NCI-H524 treated with DMSO at 0.1 percent for 48 hours (cell line): ENCODE measurements around the gene CFAP91.
"Not testable (repeated sequence)": the region's sequence is repeated elsewhere in the genome, so short reads cannot be mapped to it uniquely, and the experiment has no call there.

ENCODE experiments used
- DNase-seq: peaks from one replicate; lab custom pipeline; 2025; lab: John Stamatoyannopoulos, UW

Gene CFAP91

DNA sequence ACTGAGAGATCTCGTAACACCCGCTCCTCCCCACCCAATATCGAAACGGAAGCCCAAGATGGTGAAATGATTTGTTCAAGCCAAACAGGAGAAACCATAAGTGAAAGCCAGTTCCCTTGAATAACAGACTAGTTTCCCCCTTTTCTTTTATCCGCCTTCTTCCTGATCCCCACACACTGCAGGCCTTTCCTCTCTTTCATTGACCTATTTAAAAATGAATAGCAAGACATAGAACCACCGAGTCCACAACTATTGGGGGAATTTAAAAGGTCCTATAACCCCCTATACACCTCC lies 25.2 kb upstream of the CFAP91 start:
- no peak for DNase-seq

DNA sequence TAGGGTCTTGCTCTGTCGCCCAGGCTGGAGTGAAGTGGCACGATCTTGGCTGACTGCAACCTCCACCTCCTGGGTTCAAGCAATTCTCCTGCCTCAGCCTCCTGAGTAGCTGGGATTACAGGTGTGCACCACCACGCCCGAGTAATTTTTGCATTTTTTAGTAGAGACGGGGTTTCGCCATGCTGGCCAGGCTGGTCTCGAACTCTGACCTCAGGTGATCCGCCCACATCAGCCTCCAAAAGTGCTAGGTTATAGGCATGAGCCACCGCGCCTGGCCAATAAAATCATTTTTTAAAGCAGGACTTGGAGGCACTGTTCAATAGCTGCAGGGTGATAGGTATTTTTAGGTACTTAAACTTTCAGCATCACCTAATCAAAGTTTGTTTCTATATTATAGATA lies 24.6 kb upstream of the CFAP91 start:
- DNase-seq = not testable (repeated sequence)

- DNase-seq = no peak
Measured at GRCh38 chr3:119679874-119680273, 22.9 kb upstream of the CFAP91 start.

GRCh38 chr3:119681279-119681678 lies 21.5 kb upstream of the CFAP91 start:
- no peak for DNase-seq

DNA sequence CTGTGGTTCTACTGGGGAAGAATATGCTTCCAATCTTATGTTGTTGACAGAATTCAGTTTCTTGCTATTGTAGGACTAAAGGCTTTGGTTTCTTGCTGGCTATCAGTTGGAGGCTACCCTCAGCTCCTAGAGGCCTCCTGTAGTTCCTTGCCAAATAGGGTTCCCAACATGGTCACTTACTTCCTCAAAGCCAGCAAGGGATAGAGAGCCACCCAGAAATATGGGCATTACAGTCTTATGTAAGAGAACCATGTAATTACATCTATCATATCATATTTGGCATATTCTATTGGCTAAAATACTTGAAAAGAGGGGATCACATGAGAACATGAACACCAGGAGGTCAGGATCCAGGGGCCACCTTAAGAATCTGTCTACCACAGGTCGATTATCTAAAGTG lies 19.4 kb upstream of the CFAP91 start:
- DNase-seq = no peak

- no peak for DNase-seq
Measured at GRCh38 chr3:119690043-119690656, 12.7 kb upstream of the CFAP91 start.

GRCh38 chr3:119695480-119695879 lies 7.3 kb upstream of the CFAP91 start:
- DNase-seq = no peak

DNA sequence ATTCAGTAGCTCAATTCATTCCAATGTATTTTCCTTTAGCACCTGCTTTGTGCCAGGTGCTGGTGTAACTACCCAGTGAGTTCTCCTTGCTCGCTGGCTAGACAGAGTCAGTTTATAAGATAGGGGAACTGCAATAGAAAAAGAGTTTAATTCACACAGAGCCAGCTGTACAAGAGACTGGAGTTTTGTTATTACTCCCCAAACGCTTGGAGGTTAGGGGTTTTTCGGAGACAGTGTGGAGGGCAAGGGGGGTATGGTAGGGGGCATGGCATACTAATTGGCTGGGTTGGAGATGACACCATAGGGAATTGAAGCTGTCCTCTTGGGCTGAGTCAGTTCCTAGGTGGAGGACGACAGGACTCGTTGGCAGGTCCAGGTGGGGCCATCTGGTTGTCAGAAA lies 5.4 kb upstream of the CFAP91 start:
- DNase-seq = no peak

DNA sequence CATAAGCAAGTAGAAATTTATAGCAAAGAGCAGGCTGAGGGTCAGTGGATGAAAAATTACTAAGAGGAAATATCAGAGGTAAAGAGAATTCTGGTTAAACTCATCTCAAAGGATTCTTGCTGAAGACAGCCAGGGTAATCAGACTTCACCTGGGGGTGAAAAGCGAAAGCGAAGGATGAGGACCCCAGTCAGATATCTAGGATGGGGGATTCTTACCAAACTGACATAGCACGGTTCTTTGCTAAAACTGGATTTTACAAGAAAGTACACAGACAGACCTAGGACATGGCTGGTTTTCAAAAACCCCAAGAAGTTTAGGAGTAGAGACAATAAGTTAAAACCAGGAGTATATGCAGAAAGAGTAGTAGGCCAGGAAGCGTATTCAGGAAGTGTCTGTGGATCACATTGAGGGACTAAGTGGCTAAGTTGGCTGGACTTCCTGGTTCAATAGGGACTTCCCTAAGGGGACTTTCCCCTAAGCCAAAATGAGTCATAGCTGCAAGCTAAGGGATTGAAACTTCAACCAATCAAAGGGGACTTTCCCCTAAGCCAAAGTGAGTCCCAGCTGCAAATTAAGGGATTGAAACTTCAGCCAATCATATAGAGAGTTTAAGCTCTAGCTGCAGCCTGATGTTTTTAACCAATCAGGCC lies 2.4 kb upstream of the CFAP91 start:
- no peak for DNase-seq

- DNase-seq = no peak
Measured at GRCh38 chr3:119700920-119701734, 1.7 kb upstream of the CFAP91 start.

DNA sequence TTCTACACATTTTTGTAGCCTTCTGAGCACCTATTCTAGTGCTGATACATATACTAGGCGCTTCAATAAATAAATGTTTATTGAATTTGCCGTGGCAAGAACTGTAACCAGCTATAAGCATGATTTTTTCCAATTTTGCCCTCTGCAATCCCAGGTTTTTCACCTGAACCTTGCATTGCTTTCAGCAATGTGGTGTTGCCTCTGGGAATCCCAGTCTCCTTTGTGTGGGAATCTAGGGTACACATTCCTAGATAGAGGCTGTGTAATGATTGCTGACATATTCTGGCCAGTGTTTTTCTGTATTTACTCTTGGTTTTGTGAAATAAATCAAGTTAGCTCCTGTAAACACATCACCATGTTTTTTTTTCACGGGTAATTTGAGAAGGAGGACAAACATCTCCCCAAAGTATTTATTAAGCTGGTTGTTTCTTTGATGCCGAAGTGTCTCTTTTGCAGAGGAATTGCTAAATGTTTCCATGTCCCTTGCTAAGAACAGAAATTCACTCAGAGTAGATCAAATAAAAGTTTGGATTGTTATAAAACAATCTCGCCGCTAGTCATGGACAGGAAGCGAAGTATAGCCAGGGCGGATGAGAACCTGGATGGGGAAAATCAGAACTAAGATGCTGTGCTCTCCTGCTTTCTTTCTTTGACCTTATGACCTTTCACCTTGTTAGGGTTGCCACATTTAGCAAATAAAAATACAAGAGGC lies 1.2 kb downstream of the CFAP91 start:
- no peak for DNase-seq

GRCh38 chr3:119715105-119715504 lies 12.3 kb downstream of the CFAP91 start:
- DNase-seq = no peak

- DNase-seq = no peak
Measured at GRCh38 chr3:119716998-119717397, 14.2 kb downstream of the CFAP91 start.

DNA sequence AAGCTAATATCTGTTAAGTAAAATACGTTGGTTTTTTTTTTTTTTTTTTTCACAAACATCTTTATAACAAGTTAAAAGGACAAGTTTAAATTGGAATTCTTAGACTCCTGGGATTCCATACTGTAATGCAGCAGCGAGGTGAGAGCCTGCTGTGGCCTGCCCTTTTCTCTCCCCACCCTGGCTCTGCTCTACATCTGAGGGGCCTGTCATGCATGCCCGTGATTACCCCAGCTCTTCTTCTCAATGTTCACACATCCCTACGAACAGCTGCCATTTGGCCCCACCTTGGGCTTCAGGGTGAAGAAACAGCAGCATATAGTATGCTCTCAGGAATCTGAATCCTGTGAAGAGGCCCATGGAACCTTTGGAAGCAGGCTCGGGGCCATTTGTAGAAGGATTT lies 14.7 kb downstream of the CFAP91 start:
- no peak for DNase-seq

DNA sequence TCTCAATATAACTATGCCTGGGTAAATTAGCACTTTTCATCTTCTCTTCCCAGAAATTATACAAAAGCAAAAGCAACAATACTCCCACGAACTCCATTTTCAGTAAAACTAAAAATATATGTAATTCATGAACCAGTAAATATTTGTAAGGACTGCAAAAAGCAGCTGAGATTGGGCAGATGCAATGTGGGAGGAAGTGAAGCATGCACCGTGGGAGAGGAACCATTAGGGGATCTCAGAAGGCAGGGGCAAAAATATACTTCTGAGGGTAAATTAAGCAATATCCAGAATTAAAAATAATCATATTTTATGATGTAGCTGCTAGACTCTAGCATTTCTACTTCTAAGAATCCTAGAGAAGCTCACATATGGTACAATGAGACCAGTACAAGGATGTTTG lies 20.2 kb downstream of the CFAP91 start:
- no peak for DNase-seq

DNA sequence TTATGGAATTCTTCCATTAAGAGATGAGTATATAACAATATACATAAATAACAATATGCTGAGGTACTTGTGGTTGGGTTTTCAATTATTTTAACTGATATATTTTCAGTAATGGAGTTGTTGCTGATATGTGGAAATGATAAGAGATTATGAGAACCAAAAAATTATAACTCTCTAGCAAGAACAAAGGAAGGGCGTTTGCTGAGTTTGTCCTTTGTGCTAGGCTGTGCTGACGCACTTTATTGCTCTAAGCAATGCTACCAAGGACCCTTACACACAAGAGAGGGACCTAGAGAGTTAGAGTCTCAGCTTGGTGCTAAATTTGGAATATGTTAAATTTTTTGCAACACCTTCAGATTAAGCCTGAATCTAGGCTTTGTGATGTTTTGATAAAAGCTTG lies 24.1 kb downstream of the CFAP91 start:
- DNase-seq = no peak

- peak; percentile 98 for DNase-seq
Measured at GRCh38 chr3:119729996-119730395, 27.2 kb downstream of the CFAP91 start.

GRCh38 chr3:119731560-119732343 lies 28.9 kb downstream of the CFAP91 start:
- DNase-seq = no peak

- DNase-seq = no peak
Measured at GRCh38 chr3:119733812-119734211, 31.0 kb downstream of the CFAP91 start.

GRCh38 chr3:119738741-119739140 lies 35.9 kb downstream of the CFAP91 start:
- no peak for DNase-seq

DNA sequence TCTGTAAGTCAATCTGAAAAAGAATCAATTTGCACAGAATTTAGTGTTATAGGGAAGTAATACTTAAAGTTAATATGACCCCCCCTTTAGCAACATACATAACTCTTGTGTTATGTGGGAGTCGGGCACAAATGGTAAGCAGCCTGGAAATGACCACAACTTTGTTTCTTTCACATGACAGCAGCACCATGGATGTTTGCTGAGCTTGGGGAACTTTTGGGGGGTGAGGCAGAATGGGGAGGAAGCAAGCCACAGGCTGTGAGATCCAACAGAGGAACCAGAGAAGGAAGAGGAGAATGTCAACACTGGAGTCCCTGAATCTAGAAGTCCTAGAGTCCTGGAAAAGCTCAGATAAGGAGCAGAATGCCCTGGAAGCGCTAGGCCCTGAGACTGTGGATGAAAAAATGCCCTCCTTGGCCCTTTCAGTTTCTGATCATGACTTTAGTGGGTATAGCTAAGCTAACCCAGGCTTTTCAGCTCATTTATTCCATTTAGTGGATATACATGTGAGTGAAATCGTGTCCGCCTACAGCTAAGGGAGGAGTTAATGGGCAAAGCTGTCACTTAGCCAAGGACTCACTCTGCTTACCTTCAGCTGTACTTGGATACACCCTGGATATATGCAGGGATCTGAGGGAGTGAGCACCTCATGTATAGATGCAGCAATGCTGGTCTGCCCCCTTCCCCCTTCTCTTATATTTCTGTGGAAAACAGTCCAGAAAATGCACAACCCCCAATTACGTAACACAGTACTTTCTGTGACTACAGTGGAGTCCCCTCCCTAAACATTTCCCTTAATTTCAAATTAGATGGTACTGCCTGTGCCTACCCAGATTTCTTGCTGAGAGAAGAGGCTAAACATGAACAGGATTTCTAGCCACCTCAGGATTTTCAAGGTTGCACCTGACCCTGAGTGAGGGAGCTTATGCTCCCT lies 39.1 kb downstream of the CFAP91 start:
- no peak for DNase-seq
